MM.1S (cell line): Measurements from ENCODE around the gene BCL2L14.

Experiments
- CTCF ChIP-seq: fragments of 300-600 bp; sonication (generic); IDR thresholded peaks from 2 replicates; pipeline ENCODE4 v1.5.1; 2016; ENCODE audit warnings: antibody characterized with exemption, low read length, mixed read lengths
- EZH2 ChIP-seq: fragments of 300-600 bp; sonication (generic); optimal IDR thresholded peaks from 2 replicates; pipeline ENCODE3; 2017; ENCODE audit warnings: low read depth, mild to moderate bottlenecking, antibody characterized with exemption, low read length, mixed read lengths
- EZH2phosphoT487 ChIP-seq: fragments of 300-600 bp; sonication (generic); IDR thresholded peaks from 2 replicates; pipeline ENCODE4 v1.6.1; 2018; ENCODE audit warnings: antibody characterized with exemption, low read length

- TF ChIP-seq EZH2phosphoT487 (no peak), CTCF (no peak), EZH2 (no peak)
Measured at GRCh38 chr12:12068751-12069150, 2.0 kb upstream of the BCL2L14 start.
